Smooth muscle cell of trachea (primary cell): ENCODE results near the gene G3BP1. TPM values are rescaled to one million over a fixed set of nuclear protein-coding genes. Genes with fewer than 3 reads are reported as not detected.

Experiments
- total RNA-seq: library from RNA; depleted of rRNA; stranded (reverse); fragments of >200 nt; gene quantifications from 2 replicates; pipeline ENCODE4 v1.2.1, GENCODE V29; 2014

The G3BP1 gene
- total RNA-seq, result 151 and 191 TPM in 2 replicates

GRCh38 chr5:151771259-151772028, at the start of gene G3BP1:
TSS of gene G3BP1 (plus strand) at chr5:151771954. CDS start at chr5:151786621, 14,667 bp downstream.

DNA sequence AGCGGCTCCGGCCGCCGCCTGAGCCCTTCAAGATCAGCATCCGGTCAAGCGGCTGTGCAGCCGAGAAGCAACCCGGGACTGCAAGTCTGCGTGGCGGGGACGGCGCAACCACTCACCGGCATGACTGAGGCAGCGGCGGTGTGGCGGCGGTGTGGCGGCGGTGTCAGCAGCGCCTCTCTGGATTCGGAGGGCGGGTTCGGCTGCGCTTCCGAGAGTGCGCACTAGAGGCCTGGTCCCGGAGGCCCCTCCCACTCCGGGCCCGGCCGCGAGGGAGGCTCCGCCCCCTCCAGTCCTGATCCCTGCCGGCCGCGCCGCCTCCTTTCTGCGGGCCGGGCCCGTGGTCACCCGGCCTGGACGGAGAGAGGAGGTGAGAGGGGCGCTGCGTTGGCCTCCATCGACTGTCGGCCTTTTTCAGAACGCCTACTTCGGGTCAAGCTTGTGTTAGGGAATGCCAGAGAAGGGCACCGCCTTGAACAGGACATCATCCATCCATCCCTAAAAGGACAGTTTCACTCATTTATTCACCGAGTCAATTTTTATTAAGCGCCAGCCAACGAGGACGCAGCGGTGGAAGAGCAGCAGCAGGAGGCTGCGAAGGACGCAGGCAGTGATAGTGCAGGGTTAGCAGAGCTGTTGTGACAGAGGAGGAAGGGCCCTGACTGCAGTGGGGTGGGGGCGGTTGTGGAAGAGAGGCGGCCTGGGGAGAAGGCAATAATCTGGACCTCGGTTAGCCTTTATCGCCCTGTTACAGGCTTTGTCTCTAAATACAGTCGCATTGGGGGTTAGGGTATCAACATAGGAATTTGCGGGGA, 13.1 kb upstream of the G3BP1 start, which contains the start of gene ATOX1:
Gene ATOX1 (minus strand): TSS at position 202 of the 812 bp plus-strand sequence. CDS start 80 bp downstream, at position 122.

Other genes with a start within 250 kb of the G3BP1 start
- gene FAT2, start 180.6 kb upstream of the G3BP1 start, total RNA-seq, result under 0.01 and 0.58 TPM in 2 replicates
- 525 and 1,480 TPM in 2 replicates for gene SPARC, start 85.0 kb upstream of the G3BP1 start, total RNA-seq
- gene ATOX1, start 13.3 kb upstream of the G3BP1 start, total RNA-seq, result 85.2 and 99.6 TPM in 2 replicates
- gene GLRA1, start 152.9 kb downstream of the G3BP1 start, total RNA-seq, result not detected in 2 replicates